ENCODE measurements around the gene CASP8. TPM values are rescaled to one million over a fixed set of nuclear protein-coding genes. Genes with fewer than 3 reads are reported as not detected.

The CASP8 gene
- total RNA-seq, 4 donors from 2014 or later, result 11.9 to 22.7 (median 17.2) TPM

GRCh38 chr2:201264472-201265173 lies 4.3 kb downstream of the CASP8 start:
- Histone ChIP-seq H3K9me3 (no peaks in the 10 kb centered on the region), H3K4me1 (peaks cover 35% of the 10 kb centered on the region), H3K4me3 (no peak overlapping the region), H3K36me3 (peaks cover 12% of the 10 kb centered on the region), H3K27me3 (no peaks in the 10 kb centered on the region), H3K27ac (no peak overlapping the region)
- no peak for TF ChIP-seq POLR2AphosphoS5 (IDR thresholded peaks at IDR 0.05)
- no peak for TF ChIP-seq CTCF (IDR thresholded peaks at IDR 0.05)
- TF ChIP-seq POLR2A (IDR thresholded peaks at IDR 0.05), result no peak
- TF ChIP-seq EP300 (IDR thresholded peaks at IDR 0.05), result no peak
- no peak for DNase-seq (ENCODE audit: low spot score in 2 of 2)
- WGBS, result 80% methylated on average over 7 of the region's 7 CpGs

- Histone ChIP-seq H3K27me3 (no peaks in the 10 kb centered on the region), H3K4me1 (peaks cover 17% of the 10 kb centered on the region), H3K4me3 (no peak overlapping the region), H3K27ac (no peak overlapping the region), H3K36me3 (peaks cover 23% of the 10 kb centered on the region), H3K9me3 (no peaks in the 10 kb centered on the region)
- WGBS, result 87% methylated on average over 2 of the region's 2 CpGs
- TF ChIP-seq EP300 (IDR thresholded peaks at IDR 0.05) (no peak), POLR2A (IDR thresholded peaks at IDR 0.05) (no peak), POLR2AphosphoS5 (IDR thresholded peaks at IDR 0.05) (no peak), CTCF (IDR thresholded peaks at IDR 0.05) (no peak)
- no peak for DNase-seq (ENCODE audit: low spot score in 2 of 2)
These were observed 6.3 kb downstream of the CASP8 start for GRCh38 chr2:201266629-201267028.

GRCh38 chr2:201267278-201268030 lies 7.1 kb downstream of the CASP8 start:
- DNase-seq (ENCODE audit: low spot score in 2 of 2), result no peak
- no peak overlapping the region for H3K27ac ChIP-seq
- no peak overlapping the region for H3K4me3 ChIP-seq
- 88% methylated on average over 12 of the region's 12 CpGs for WGBS
- H3K27me3 ChIP-seq, result no peaks in the 10 kb centered on the region
- H3K4me1 ChIP-seq, result peaks cover 13% of the 10 kb centered on the region
- TF ChIP-seq POLR2A (IDR thresholded peaks at IDR 0.05), result no peak
- TF ChIP-seq EP300 (IDR thresholded peaks at IDR 0.05), result no peak
- no peak for TF ChIP-seq CTCF (IDR thresholded peaks at IDR 0.05)
- TF ChIP-seq POLR2AphosphoS5 (IDR thresholded peaks at IDR 0.05), result no peak
- H3K36me3 ChIP-seq, result peaks cover 23% of the 10 kb centered on the region
- no peaks in the 10 kb centered on the region for H3K9me3 ChIP-seq

GRCh38 chr2:201269764-201270163 lies 9.4 kb downstream of the CASP8 start:
- H3K27ac ChIP-seq, result no peak overlapping the region
- H3K4me1 ChIP-seq, result no peaks in the 10 kb centered on the region
- WGBS, result 94% methylated on average over 2 of the region's 2 CpGs
- H3K9me3 ChIP-seq, result no peaks in the 10 kb centered on the region
- peaks cover 42% of the 10 kb centered on the region for H3K36me3 ChIP-seq
- no peak overlapping the region for H3K4me3 ChIP-seq
- no peak for TF ChIP-seq POLR2AphosphoS5 (IDR thresholded peaks at IDR 0.05)
- TF ChIP-seq POLR2A (IDR thresholded peaks at IDR 0.05), result no peak
- TF ChIP-seq EP300 (IDR thresholded peaks at IDR 0.05), result no peak
- no peak for TF ChIP-seq CTCF (IDR thresholded peaks at IDR 0.05)
- H3K27me3 ChIP-seq, result no peaks in the 10 kb centered on the region
- no peak for DNase-seq (ENCODE audit: low spot score in 2 of 2)

- Histone ChIP-seq H3K4me3 (no peak overlapping the region), H3K27me3 (no peaks in the 10 kb centered on the region), H3K9me3 (no peaks in the 10 kb centered on the region), H3K27ac (no peak overlapping the region), H3K4me1 (no peaks in the 10 kb centered on the region), H3K36me3 (peaks cover 47% of the 10 kb centered on the region)
- TF ChIP-seq POLR2AphosphoS5 (IDR thresholded peaks at IDR 0.05) (no peak), POLR2A (IDR thresholded peaks at IDR 0.05) (no peak), EP300 (IDR thresholded peaks at IDR 0.05) (no peak), CTCF (IDR thresholded peaks at IDR 0.05) (no peak)
- WGBS, result 92% methylated on average over 9 of the region's 9 CpGs
- no peak for DNase-seq (ENCODE audit: low spot score in 2 of 2)
These were observed 10.1 kb downstream of the CASP8 start for GRCh38 chr2:201270293-201271001.
